Measurements from ENCODE around the gene CD40.

- TF ChIP-seq CTCF (IDR thresholded peaks at IDR 0.05) (no peak), POLR2A (IDR thresholded peaks at IDR 0.05) (no peak)
These were observed 29.0 kb upstream of the CD40 start for GRCh38 chr20:46089167-46089416.
